Epithelial cell of prostate (primary cell): ENCODE measurements around the gene GARIN5B.
"Not testable (repeated sequence)": the region's sequence is repeated elsewhere in the genome, so short reads cannot be mapped to it uniquely, and the experiment has no call there.

Experiments used
- DNase-seq: peaks from one replicate; pipeline ENCODE4 v3.0.0-alpha.2; 2011; ENCODE audit warnings: low read depth, low spot score
- H3K27ac ChIP-seq: fragments of 450-650 bp; 2 replicates; pipeline ENCODE4 v1.5.1; 2017; ENCODE audit warnings: mild to moderate bottlenecking

Gene GARIN5B

GRCh38 chr19:55329791-55330190 is 33.3 kb downstream of the GARIN5B start:
- DNase-seq, H3K27ac ChIP-seq: not testable (repeated sequence)

DNA sequence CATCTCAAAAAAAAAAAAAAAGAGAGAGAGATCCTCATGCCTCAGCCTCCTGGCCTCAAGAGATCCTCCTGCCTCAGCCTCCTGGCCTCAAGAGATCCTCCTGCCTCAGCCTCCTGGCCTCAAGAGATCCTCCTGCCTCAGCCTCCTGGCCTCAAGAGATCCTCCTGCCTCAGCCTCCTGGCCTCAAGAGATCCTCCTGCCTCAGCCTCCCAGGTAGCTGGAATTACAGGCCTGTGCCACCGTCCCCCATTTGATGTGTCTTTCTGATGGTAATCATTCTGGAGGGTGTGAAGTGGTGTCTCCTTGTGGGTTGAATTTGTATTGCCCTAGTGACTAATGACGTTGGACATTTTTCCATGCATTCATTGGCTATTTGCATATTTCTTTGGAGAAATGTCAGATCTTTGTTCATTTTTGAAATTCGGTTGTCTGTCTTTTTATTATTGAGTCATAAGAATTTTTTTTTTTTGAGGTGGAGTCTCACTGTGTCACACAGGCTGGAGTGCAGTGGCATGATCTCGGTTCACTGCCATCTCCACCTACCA is 34.2 kb downstream of the GARIN5B start:
- not testable (repeated sequence) for DNase-seq, H3K27ac ChIP-seq

DNA sequence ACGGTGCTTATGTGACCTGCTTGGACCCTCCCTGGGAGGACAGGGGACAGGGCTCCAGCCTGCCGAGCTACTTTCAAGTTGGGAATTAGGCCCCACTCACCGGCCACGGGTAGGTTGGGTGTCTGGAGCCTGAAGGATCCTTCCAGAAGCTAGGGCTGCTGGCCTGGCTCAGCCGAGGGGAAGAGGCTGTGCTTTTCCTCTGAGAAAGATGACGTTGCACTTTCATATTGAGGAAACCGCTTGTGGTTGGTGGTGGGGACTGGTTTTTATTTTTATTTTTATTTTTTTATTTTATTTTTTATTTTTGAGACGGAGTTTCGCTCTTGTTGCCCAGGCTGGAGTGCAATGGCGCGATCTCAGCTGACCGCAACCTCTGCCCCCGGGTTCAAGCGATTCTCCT is 37.9 kb downstream of the GARIN5B start, which contains the start of gene TMEM150B:
Gene TMEM150B, minus strand, starts transcription at position 170 of the 400 bp plus-strand sequence. CDS start 4,305 bp downstream, outside the sequence.
- H3K27ac ChIP-seq: no peak within 1 kb of the TSS
- no peak for DNase-seq

DNA sequence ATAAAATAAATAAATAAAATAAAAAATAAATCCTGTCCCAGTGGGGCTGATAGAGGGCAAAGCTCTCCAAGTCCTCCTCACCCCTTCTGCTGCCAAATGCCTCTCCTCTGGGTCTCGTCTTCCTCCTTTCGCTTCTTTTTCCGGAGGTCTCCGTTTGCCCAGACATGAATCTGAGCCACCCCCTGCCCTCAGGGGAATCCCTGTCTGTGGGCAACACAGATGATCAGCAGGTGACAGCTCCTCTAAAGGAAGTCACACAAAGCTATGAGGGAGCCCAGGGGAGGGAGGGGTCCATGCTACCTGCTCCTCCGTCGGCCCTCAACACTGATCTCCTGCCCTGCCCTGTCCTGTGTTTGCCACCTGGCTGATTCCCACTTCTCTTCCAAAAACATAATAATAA is 38.4 kb downstream of the GARIN5B start:
- H3K27ac ChIP-seq: no peak overlapping the region
- DNase-seq: no peak

GRCh38 chr19:55322204-55322885 is 40.7 kb downstream of the GARIN5B start:
- H3K27ac ChIP-seq: no peak overlapping the region
- no peak for DNase-seq

DNA sequence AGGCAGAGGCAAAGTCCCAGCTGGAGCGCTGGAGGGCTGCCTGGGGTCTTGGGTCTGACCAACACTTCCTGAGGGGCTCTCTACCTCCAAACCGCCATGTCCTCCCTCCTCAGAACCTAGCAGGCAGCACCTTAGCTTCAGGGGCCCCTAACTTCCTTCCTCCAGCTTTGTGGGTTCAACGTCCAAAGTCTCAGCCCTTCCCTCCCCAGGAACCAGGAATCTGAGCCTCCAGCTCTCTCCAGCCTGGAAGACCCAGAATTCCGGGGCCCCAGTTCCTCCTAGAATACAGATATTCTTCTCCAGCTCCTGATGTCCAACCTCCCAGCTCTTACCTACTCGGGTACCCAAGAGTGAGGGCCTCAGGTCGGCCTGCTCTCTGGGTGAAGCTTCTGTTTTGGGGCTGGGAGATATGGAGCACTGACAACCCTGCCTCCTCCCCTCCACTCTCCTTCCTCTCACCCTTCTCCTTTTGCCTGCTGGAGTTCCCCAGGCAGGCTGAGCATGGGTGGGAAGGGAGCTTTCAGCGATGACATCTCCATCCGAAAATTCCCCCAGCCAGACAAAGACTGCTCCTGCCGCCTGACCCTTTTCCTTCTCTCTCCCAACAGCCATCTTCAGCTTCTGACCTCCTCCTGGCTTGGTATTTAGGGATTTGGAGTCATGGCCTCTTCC is 41.5 kb downstream of the GARIN5B start:
- no peak for DNase-seq
- H3K27ac ChIP-seq: no peak overlapping the region

GRCh38 chr19:55320844-55321419 is 42.1 kb downstream of the GARIN5B start:
- H3K27ac ChIP-seq: no peak overlapping the region
- no peak for DNase-seq

DNA sequence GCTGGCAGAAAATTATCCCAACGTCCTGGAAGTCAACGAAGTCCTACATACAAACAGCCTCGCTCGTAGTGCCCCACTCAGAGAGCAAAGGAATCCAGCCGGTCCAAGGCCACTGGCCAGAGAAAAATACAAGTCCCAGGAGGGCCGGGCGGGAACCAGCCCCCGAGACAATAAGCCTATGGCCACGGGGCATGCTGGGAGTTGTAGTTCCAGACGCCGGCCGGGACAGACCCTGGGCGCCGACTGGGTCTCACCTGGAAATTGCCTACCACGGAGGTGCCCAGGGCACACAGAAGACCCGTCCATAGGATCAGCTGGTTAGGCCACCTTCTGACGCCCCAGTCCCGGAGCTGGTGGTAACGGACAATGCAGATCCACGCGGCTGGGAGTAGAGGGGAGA is 43.3 kb downstream of the GARIN5B start:
- no peak for DNase-seq

DNA sequence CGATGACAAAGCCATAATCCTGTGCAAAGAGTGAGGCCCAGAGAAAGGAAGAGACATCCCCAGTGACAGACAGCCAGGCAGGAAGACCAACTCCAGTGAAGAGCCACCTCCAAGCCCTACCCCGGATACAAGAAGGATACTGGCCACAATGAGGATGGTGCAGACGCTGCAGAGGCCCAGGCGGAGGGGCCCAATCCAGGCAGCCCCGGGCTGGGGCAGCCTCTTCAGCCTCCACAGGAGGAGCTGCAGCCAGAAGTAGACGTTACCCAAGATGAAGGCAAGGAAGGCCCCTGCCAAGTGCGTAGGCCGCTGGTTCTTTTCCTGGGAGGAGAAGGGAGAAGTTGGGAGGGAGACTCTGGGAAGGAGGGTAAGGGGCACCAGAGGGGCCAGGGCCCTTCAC is 46.4 kb downstream of the GARIN5B start:
- no peak for DNase-seq
- no peak overlapping the region for H3K27ac ChIP-seq

More for the DNA sequence above, 43.3 kb downstream of the GARIN5B start:
- no peak overlapping the region for H3K27ac ChIP-seq

- H3K27ac ChIP-seq: no peak overlapping the region
- DNase-seq: no peak
These were observed 47.0 kb downstream of the GARIN5B start for GRCh38 chr19:55315956-55316525.

- no peak overlapping the region for H3K27ac ChIP-seq
- no peak for DNase-seq
These were observed 48.7 kb downstream of the GARIN5B start for GRCh38 chr19:55314396-55314795.

DNA sequence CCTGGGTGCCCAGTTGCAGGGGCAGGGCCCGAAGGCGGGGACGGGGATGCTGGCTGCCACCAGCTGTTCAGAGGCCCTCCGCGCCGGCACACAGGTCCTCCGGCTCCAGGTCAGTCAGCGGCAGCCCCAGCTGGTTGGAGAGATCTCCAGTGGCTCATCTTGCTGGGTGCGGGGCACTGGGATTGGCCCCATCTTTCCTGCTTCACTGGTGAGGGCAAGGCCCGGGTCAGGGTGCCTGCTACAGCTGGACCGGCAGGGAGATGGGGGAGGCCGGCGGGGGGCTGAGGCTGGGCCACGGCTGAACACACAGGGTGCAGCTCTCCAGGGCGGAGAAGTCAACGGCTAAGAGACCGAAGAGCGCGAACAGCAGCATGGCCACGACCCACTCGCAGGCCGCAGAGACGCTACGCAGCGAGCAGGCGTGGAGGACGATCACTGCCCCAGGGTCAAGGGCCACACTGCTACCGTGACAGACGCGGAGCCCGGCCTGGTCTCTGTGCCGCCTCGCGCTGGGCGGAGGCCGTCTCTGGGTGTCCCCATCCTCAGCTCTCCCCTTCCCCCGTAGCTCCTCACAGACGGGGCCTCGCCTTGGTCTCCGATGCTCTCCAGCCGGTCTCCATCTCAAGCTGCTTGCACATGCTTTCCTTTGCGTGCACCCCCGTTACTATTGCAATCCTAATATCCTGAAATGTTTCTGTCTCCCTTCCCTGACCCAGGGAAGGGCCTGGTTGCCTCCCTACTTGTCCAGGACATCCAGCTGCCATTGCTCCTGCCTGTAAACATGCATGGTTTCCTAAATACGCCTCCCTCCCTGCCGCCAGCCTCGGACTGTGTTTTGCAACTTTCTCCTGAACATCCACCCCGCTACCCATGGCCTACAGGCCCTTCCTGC is 50.2 kb downstream of the GARIN5B start:
- H3K27ac ChIP-seq: no peak overlapping the region
- no peak for DNase-seq

GRCh38 chr19:55311797-55312196 is 51.3 kb downstream of the GARIN5B start:
- DNase-seq: no peak
- no peak overlapping the region for H3K27ac ChIP-seq

DNA sequence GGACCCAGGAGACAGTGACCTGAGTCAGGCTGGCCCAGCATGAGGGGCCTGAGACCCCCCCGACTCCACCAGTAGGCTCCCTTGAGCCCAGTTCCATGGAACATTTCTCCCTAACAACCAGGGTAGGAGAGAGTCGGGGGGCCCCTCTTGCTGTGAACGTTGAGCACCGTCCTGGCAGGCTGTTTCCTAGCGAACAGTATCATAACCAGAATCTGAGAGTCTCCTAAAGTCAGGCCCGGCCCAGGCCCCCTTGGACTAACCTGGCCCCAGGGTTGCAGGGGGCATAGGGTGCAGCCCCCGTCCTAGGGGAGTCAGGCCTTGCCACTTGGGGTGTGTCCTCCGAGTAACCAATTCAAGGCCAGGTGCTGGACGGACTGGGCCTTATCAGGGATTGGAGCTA is 51.7 kb downstream of the GARIN5B start:
- no peak overlapping the region for H3K27ac ChIP-seq
- DNase-seq: no peak

DNA sequence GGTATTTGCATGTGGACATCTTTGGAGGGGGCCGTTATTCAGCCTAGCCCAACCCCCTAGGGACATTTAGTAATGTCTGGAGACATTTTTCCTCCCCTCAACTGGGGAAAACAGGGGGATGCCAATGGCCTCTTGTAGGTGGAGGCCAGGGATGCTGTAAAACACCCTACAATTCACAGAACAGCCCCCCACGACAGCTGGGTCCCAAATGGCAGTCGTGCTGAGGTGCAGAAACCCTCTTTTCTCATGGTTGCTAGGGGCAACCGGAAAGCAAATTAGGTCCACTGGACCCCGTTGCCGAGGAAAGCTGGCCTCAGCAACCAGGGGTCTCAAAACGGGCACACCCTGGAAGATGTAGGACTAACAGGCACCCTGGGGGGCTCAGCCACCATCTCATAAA is 52.6 kb downstream of the GARIN5B start:
- H3K27ac ChIP-seq: no peak overlapping the region
- DNase-seq: no peak

DNA sequence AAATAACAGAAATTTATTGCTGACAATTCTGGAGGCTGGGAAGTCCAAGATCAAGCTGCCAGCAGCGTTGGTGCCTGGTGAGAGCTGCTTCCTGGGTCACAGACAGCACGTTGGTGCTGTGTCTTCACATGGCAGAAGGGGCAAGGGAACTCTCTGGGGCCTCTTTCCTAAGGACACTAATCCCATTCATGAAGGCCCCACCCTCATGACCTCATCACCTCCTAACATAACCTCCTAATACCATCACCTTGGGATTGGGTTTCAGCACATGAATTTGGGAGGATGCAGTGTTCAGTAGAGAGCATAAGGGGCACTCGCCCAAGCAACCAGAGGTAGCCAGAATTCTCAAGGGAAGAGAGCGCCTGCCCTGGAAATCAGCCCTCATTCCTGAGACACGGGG is 53.6 kb downstream of the GARIN5B start:
- no peak overlapping the region for H3K27ac ChIP-seq
- no peak for DNase-seq

- no peak overlapping the region for H3K27ac ChIP-seq
- DNase-seq: no peak
These were observed 54.8 kb downstream of the GARIN5B start for GRCh38 chr19:55308281-55308680.

DNA sequence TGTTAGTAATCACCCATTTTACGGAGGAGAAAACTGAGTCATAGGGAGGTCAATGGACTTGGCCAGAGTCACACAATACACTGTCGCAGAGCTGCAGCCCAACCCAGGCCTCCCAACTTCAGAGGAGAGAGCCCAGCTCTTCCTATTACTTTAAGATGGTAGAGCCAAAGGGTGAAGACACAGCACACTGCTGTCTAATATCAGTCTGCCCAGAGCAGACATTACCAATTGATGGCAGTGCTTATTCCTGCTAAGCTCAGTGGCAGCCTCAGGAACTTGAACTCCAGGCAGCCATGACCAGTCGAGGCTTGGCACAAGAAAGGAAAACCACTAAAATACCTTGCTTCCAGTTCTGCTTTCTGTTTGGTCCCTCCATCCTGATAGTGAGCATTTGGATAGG is 56.3 kb downstream of the GARIN5B start:
- no peak overlapping the region for H3K27ac ChIP-seq

GRCh38 chr19:55305983-55306562 is 57.0 kb downstream of the GARIN5B start:
- DNase-seq: no peak
- H3K27ac ChIP-seq: no peak overlapping the region

More for the DNA sequence above, 56.3 kb downstream of the GARIN5B start:
- DNase-seq: no peak

- no peak overlapping the region for H3K27ac ChIP-seq
- DNase-seq: no peak
These were observed 57.6 kb downstream of the GARIN5B start for GRCh38 chr19:55305491-55305890.
